ENCODE measurements around the gene RAD51B.

GRCh38 chr14:68284333-68284732 is 464.8 kb downstream of the RAD51B start:
- TF ChIP-seq EZH2 (IDR thresholded peaks at IDR 0.05; ENCODE audit: low read length, missing control alignments) (no peak), CTCF (conservative IDR thresholded peaks at IDR 0.05 in 1 of 2, IDR thresholded peaks at IDR 0.05 in 1 of 2; ENCODE audit: low read depth in 1 of 2, low read length in 2 of 2) (no peak)
